HCT116 (cell line): Measurements from ENCODE around the gene PRDM2.

ENCODE experiments used
- POLR2A ChIP-seq: IDR thresholded peaks from 2 replicates; pipeline ENCODE4 v1.7.0; 2011; ENCODE audit warnings: borderline replicate concordance; ENCODE audit not compliant: insufficient read depth, insufficient read length; ENCODE audit errors: extremely low read depth
- ZFX ChIP-seq: fragments of 450-650 bp; IDR thresholded peaks from 2 replicates; pipeline ENCODE4 v1.6.1; 2017
- ZNF274 ChIP-seq: fragments of 200-500 bp; sonication (Bioruptor generic); IDR thresholded peaks from 2 replicates; pipeline ENCODE4 v1.6.1; 2014; ENCODE audit warnings: mild to moderate bottlenecking, low read depth, low read length, inconsistent platforms
- TF ChIP-seq, protein P1 (sequence below), 3 experiments: fragments of 200-600 bp in 1 of 3; sonication (generic) in 1 of 3; IDR thresholded peaks in 2 of 3; conservative IDR thresholded peaks in 1 of 3; 2 replicates each; pipeline ENCODE4 v1.5.1; 2012 to 2017; ENCODE audit warnings: low read depth in 2 of 3, low read length in 2 of 3, antibody characterized with exemption in 1 of 3, borderline replicate concordance in 1 of 3, control low read depth in 1 of 3, mild to moderate bottlenecking in 1 of 3, mixed read lengths in 1 of 3, mixed run types in 1 of 3, moderate library complexity in 1 of 3; ENCODE audit not compliant: insufficient read depth in 1 of 3

DNA sequence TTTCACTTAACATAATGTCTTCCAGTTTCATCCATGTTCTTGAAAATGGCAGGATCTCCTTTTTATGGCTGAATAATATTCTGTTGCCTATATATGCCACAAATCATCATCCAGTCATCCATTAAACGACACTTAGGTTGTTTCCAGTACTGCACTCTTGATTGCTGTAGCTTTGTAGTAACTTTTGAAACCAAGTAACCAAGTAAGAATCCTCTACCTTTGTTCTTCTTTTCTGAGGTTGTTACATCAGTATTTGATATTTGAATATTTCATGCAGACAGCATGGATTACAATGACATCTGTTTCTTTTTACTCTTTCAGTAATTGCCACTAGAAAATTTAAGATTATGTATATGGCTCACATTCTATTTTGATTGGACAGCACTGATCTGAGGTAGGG is 22.1 kb upstream of the PRDM2 start:
- TF ChIP-seq, protein P1, sequence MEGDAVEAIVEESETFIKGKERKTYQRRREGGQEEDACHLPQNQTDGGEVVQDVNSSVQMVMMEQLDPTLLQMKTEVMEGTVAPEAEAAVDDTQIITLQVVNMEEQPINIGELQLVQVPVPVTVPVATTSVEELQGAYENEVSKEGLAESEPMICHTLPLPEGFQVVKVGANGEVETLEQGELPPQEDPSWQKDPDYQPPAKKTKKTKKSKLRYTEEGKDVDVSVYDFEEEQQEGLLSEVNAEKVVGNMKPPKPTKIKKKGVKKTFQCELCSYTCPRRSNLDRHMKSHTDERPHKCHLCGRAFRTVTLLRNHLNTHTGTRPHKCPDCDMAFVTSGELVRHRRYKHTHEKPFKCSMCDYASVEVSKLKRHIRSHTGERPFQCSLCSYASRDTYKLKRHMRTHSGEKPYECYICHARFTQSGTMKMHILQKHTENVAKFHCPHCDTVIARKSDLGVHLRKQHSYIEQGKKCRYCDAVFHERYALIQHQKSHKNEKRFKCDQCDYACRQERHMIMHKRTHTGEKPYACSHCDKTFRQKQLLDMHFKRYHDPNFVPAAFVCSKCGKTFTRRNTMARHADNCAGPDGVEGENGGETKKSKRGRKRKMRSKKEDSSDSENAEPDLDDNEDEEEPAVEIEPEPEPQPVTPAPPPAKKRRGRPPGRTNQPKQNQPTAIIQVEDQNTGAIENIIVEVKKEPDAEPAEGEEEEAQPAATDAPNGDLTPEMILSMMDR (IDR thresholded peaks at IDR 0.05 in 2 of 3, conservative IDR thresholded peaks at IDR 0.05 in 1 of 3; ENCODE audit: borderline replicate concordance in 1 of 3, insufficient read depth in 1 of 3, low read depth in 2 of 3, low read length in 2 of 3) = no peak
- TF ChIP-seq POLR2A = no peak
- no peak for TF ChIP-seq ZNF274
- no peak for TF ChIP-seq ZFX
